ENCODE data around the gene SLC44A5. TPM values are rescaled to one million over a fixed set of nuclear protein-coding genes. Genes with fewer than 3 reads are reported as not detected.

The SLC44A5 gene
- total and polyA plus RNA-seq, 10 of the 15 experiments (the other 5 are each of a cell fraction or from before 2014, with no cell fraction given), result 0.04 to 1.3 TPM; not detected in 8

DNA sequence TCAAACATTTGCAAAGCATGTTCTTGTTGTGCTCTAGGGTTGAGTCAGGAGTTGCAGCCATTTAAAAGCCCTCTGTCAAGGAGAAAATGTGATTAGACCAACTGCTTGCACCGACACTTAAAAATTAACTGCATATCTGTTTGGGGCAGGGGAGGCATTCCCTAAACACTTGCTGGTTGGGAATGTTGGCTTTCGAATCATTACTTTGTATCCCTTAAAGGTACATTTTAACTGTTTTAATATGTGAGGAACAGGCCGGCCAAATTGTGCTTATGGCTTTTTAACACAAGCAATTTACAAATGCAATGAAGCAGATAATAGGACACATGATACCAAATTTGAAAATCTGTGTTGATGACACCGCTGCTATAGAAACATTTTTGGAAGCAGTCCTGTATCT lies 317.6 kb downstream of the SLC44A5 start:
- ATAC-seq (no peak), FAIRE-seq (no peak), DNase-seq (ENCODE audit: low read depth, low spot score) (no peak)
- WGBS (ENCODE audit: insufficient coverage, insufficient replicate concordance, low lambda C conversion rate, missing lambda C conversion rate), result 46% methylated on average over 4 of the region's 4 CpGs
- Histone ChIP-seq H3K9me3 (replicated peaks; ENCODE audit: control insufficient read depth, insufficient read depth, low read length) (no peaks in the 10 kb centered on the region), H3K4me1 (ENCODE audit: control insufficient read depth, insufficient read depth, low read length) (no peaks in the 10 kb centered on the region), H3K4me2 (ENCODE audit: control insufficient read depth, insufficient read depth) (no peak overlapping the region), H3K79me2 (ENCODE audit: control insufficient read depth, insufficient read depth, low read length) (no peaks in the 10 kb centered on the region), H3K27me3 (replicated peaks in 1 of 2; ENCODE audit: control insufficient read depth in 2 of 2, insufficient read depth in 2 of 2, low read length in 1 of 2) (no peaks in the 10 kb centered on the region), H3K27ac (ENCODE audit: control insufficient read depth, insufficient read depth) (no peak overlapping the region), H3K36me3 (ENCODE audit: control insufficient read depth in 2 of 2, insufficient read depth in 2 of 2, low read length in 1 of 2) (no peaks in the 10 kb centered on the region), H3K4me3 (no peak overlapping the region), H2AFZ (ENCODE audit: control insufficient read depth, low read depth, low read length) (no peak overlapping the region), H4K20me1 (ENCODE audit: control insufficient read depth, insufficient read depth) (no peaks in the 10 kb centered on the region), H3K9ac (ENCODE audit: control insufficient read depth, insufficient read depth, low read length) (no peak overlapping the region)
- ChIA-PET POLR2A (no interaction called here), SMC1A (ENCODE audit: uncharacterized antibody, unreplicated experiment) (no interaction called here), CTCF (no interaction called here), RAD21 (ENCODE audit: unreplicated experiment) (no interaction called here)
- no peak for TF ChIP-seq PAX5 (IDR thresholded peaks at IDR 0.05; ENCODE audit: borderline replicate concordance, low read depth, low read length)
- no peak for TF ChIP-seq PAX8 (IDR thresholded peaks at IDR 0.05)
- no peak for TF ChIP-seq LARP7 (IDR thresholded peaks at IDR 0.05)
- no peak for TF ChIP-seq CHD1 (IDR thresholded peaks at IDR 0.05; ENCODE audit: low read depth, low read length)
- no peak for TF ChIP-seq SMC3 (IDR thresholded peaks at IDR 0.05; ENCODE audit: borderline replicate concordance, low read length)
- TF ChIP-seq, protein P1, sequence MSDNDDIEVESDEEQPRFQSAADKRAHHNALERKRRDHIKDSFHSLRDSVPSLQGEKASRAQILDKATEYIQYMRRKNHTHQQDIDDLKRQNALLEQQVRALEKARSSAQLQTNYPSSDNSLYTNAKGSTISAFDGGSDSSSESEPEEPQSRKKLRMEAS (IDR thresholded peaks at IDR 0.05; ENCODE audit: low read depth, low read length), result no peak
- no peak for TF ChIP-seq BHLHE40 (IDR thresholded peaks at IDR 0.05; ENCODE audit: borderline replicate concordance in 1 of 2, low read depth in 2 of 2, low read length in 1 of 2)
- no peak for TF ChIP-seq GABPA (IDR thresholded peaks at IDR 0.05; ENCODE audit: low read depth)
- TF ChIP-seq, protein P2, sequence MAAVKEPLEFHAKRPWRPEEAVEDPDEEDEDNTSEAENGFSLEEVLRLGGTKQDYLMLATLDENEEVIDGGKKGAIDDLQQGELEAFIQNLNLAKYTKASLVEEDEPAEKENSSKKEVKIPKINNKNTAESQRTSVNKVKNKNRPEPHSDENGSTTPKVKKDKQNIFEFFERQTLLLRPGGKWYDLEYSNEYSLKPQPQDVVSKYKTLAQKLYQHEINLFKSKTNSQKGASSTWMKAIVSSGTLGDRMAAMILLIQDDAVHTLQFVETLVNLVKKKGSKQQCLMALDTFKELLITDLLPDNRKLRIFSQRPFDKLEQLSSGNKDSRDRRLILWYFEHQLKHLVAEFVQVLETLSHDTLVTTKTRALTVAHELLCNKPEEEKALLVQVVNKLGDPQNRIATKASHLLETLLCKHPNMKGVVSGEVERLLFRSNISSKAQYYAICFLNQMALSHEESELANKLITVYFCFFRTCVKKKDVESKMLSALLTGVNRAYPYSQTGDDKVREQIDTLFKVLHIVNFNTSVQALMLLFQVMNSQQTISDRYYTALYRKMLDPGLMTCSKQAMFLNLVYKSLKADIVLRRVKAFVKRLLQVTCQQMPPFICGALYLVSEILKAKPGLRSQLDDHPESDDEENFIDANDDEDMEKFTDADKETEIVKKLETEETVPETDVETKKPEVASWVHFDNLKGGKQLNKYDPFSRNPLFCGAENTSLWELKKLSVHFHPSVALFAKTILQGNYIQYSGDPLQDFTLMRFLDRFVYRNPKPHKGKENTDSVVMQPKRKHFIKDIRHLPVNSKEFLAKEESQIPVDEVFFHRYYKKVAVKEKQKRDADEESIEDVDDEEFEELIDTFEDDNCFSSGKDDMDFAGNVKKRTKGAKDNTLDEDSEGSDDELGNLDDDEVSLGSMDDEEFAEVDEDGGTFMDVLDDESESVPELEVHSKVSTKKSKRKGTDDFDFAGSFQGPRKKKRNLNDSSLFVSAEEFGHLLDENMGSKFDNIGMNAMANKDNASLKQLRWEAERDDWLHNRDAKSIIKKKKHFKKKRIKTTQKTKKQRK (IDR thresholded peaks at IDR 0.05; ENCODE audit: low read depth, low read length), result no peak
- TF ChIP-seq IRF4 (IDR thresholded peaks at IDR 0.05; ENCODE audit: low read depth, low read length), result no peak
- no peak for TF ChIP-seq ZNF687 (IDR thresholded peaks at IDR 0.05)
- TF ChIP-seq HDAC6 (IDR thresholded peaks at IDR 0.05; ENCODE audit: unreplicated experiment), result no peak
- no peak for TF ChIP-seq MTA2 (IDR thresholded peaks at IDR 0.05; ENCODE audit: low read depth)
- no peak for TF ChIP-seq ZNF274 (IDR thresholded peaks at IDR 0.05; ENCODE audit: insufficient read depth, insufficient read length)
- in situ Hi-C loops (cut with MboI) (no loop called here), intact Hi-C loops (cut with micrococcal nuclease; ENCODE audit: unreplicated experiment) (no loop called here)
- no TSS peak for BruUV-seq (replicated peaks)

Measured in GM12878 (cell line).